Fibroblast of villous mesenchyme (primary cell): Measurements from ENCODE around the gene NRIP1. TPM values are rescaled to one million over a fixed set of nuclear protein-coding genes. Genes with fewer than 3 reads are reported as not detected.

Experiments used
- DNase-seq: peaks from one replicate; pipeline ENCODE4 v3.0.0-alpha.2; 2010; ENCODE audit warnings: low read depth
- H3K4me3 ChIP-seq: 2 replicates; pipeline ENCODE4 v1.5.1; 2011; ENCODE audit warnings: low read depth, mild to moderate bottlenecking, low read length
- CTCF ChIP-seq: IDR thresholded peaks from 2 replicates; pipeline ENCODE4 v1.5.1; 2012; ENCODE audit warnings: low read depth, mild to moderate bottlenecking, low read length; ENCODE audit not compliant: insufficient read depth
- total RNA-seq: library from RNA; depleted of rRNA; stranded (reverse); fragments of >200 nt; gene quantifications from 2 replicates; pipeline ENCODE4 v1.2.3, GENCODE V29; 2012

NRIP1 gene
- total RNA-seq, 1 donor, result 56.6 TPM

- DNase-seq, result no peak
- no peak for TF ChIP-seq CTCF
- H3K4me3 ChIP-seq, result no peak overlapping the region
Measured at GRCh38 chr21:15096146-15096545, 31.3 kb upstream of the NRIP1 start.

DNA sequence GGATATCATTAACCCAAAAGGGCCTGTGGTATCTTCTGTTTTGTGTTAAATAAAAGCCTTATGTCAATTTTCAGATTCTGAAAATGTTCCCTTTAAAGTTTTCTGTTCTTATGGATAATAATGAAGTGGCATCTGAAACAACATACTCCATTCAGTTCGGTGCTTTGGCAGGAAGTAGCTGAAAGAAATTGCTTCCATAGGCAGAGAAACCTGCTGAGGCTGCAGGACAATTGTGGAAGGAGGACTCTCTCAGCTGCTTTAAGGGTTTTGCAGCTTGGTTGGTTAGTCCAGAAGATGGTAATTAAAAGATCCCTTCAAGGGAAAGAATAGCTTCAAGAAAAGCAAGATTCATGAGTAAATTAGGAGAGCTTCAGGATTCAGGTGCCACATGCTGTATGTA lies 30.5 kb upstream of the NRIP1 start:
- H3K4me3 ChIP-seq, result no peak overlapping the region
- TF ChIP-seq CTCF, result no peak
- no peak for DNase-seq

DNA sequence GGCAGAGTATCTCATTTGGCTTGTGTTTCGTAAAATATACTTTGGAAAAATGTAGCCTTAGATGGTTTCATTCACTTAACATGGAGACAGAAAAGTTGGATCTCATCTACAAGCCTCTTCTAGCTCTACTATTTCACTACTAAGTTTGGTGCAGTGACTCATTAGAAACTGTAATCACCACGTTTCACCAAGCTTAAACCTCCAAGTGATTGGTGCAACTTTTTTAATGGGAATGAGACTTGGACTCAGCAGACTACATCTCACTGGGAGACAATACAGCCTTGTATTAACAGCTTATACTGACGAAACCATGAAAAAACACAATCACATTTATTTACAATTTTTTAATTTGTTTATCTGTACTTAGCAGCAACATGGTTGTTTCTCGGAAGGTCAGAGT lies 29.9 kb upstream of the NRIP1 start:
- no peak for DNase-seq

GRCh38 chr21:15093216-15093615 lies 28.4 kb upstream of the NRIP1 start:
- no peak overlapping the region for H3K4me3 ChIP-seq
- no peak for DNase-seq
- TF ChIP-seq CTCF, result no peak

More for the DNA sequence above, 29.9 kb upstream of the NRIP1 start:
- TF ChIP-seq CTCF, result no peak
- H3K4me3 ChIP-seq, result no peak overlapping the region

- DNase-seq, result no peak
Measured at GRCh38 chr21:15092745-15093144, 27.9 kb upstream of the NRIP1 start.

DNA sequence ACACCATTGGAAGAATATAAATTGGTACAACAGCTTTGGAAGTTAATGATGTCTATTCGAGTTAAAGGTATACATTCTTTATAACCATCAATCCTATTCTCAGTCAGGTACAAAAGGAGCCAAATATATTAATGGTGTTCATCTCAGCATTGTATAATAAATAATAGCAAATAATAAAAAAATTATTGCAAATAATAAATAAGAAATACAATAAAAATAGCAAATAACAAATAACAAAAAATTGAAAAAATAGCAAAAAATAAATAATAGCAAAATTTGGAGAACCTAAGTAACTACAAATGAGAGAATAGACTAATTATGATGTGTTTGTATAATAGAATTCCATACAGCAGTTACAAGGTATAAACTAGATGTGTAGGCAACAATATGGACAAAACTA lies 25.6 kb upstream of the NRIP1 start:
- H3K4me3 ChIP-seq, result no peak overlapping the region
- no peak for DNase-seq
- no peak for TF ChIP-seq CTCF

More at GRCh38 chr21:15092745-15093144, 27.9 kb upstream of the NRIP1 start:
- TF ChIP-seq CTCF, result no peak
- no peak overlapping the region for H3K4me3 ChIP-seq

GRCh38 chr21:15088488-15088887 lies 23.7 kb upstream of the NRIP1 start:
- H3K4me3 ChIP-seq, result no peak overlapping the region
- no peak for TF ChIP-seq CTCF
- no peak for DNase-seq
